IMR-90 (cell line): ENCODE data around the gene MGAT5B. TPM values are rescaled to one million over a fixed set of nuclear protein-coding genes. Genes with fewer than 3 reads are reported as not detected.

Source experiments
- ATAC-seq: fragments of 200-7000 bp; cut with Tn5 transposase; 2 replicates; pipeline ENCODE4 v1.9.1; 2020; ENCODE audit warnings: low read depth, mild to moderate bottlenecking, moderate library complexity
- BruUV-seq: library from RNA; stranded (reverse); fragments of 400-500 nt; replicated peaks from 2 replicates; lab custom pipeline; 2021; lab: Mats Ljungman, UMichigan
- CTCF ChIA-PET: fragments of 300-600 bp; formaldehyde crosslinking; extraction: SDS; loops from one replicate; lab custom pipeline; 2021; ENCODE audit warnings: antibody characterized with exemption; lab: Yijun Ruan, JAX
- POLR2A ChIA-PET: fragments of 300-600 bp; sonication (Branson Sonifier 250); formaldehyde crosslinking; loops from one replicate; lab custom pipeline; 2022; ENCODE audit warnings: antibody characterized with exemption; ENCODE audit not compliant: unreplicated experiment; lab: Charles Lee
- DNase-seq: peaks from one replicate; pipeline ENCODE4 v3.0.0; 2013
- H2AFZ ChIP-seq: replicated peaks from 2 replicates; pipeline ENCODE3; 2013; ENCODE audit warnings: low read length, mild to moderate bottlenecking; ENCODE audit not compliant: poor library complexity
- H2AK5ac ChIP-seq: 2 replicates; pipeline ENCODE4 v1.6.1; 2013; ENCODE audit warnings: low read depth, low read length, inconsistent platforms
- H2AK9ac ChIP-seq: replicated peaks from 2 replicates; pipeline ENCODE3; 2013; ENCODE audit warnings: mild to moderate bottlenecking, low read depth, low read length, moderate library complexity; ENCODE audit not compliant: poor library complexity
- H2BK120ac ChIP-seq: 2 replicates; pipeline ENCODE4 v1.6.1; 2013; ENCODE audit warnings: low read depth, low read length, inconsistent platforms
- H2BK15ac ChIP-seq: 3 replicates; pipeline ENCODE4 v1.6.1; 2013; ENCODE audit warnings: low read depth, low read length, inconsistent platforms
- H2BK20ac ChIP-seq: 2 replicates; pipeline ENCODE4 v1.6.1; 2013; ENCODE audit warnings: low read depth, mild to moderate bottlenecking, inconsistent platforms, low read length, moderate library complexity
- H2BK5ac ChIP-seq: 2 replicates; pipeline ENCODE4 v1.6.1; 2013; ENCODE audit warnings: mild to moderate bottlenecking, low read depth, low read length, inconsistent platforms; ENCODE audit not compliant: poor library complexity, severe bottlenecking
- H3K14ac ChIP-seq: replicated peaks from 2 replicates; pipeline ENCODE4 v1.6.1; 2013; ENCODE audit warnings: low read depth, low read length, inconsistent platforms
- H3K18ac ChIP-seq: 2 replicates; pipeline ENCODE4 v1.6.1; 2013; ENCODE audit warnings: low read depth, low read length, control low read depth
- H3K23ac ChIP-seq: 2 replicates; pipeline ENCODE4 v1.6.1; 2013; ENCODE audit warnings: low read depth, low read length, inconsistent platforms
- H3K27ac ChIP-seq: 2 replicates; pipeline ENCODE4 v1.5.1; 2013; ENCODE audit warnings: mild to moderate bottlenecking, control low read depth, low read length; ENCODE audit not compliant: insufficient read depth
- H3K27me3 ChIP-seq: 2 replicates; pipeline ENCODE4 v1.6.1; 2013; ENCODE audit warnings: low read length; ENCODE audit not compliant: control insufficient read depth, insufficient read depth
- H3K36me3 ChIP-seq: 2 replicates; pipeline ENCODE4 v1.6.1; 2013; ENCODE audit warnings: low read length, mixed read lengths; ENCODE audit not compliant: control insufficient read depth, insufficient read depth
- H3K4ac ChIP-seq: 2 replicates; pipeline ENCODE4 v1.6.1; 2013; ENCODE audit warnings: low read depth, low read length, inconsistent platforms
- H3K4me1 ChIP-seq: 2 replicates; pipeline ENCODE4 v1.6.1; 2013; ENCODE audit warnings: low read length, mixed read lengths; ENCODE audit not compliant: control insufficient read depth, insufficient read depth
- H3K4me2 ChIP-seq: 2 replicates; pipeline ENCODE4 v1.6.1; 2013; ENCODE audit warnings: low read depth, mild to moderate bottlenecking, control low read depth, low read length, moderate library complexity
- H3K4me3 ChIP-seq: 2 replicates; pipeline ENCODE4 v1.5.1; 2013; ENCODE audit warnings: low read depth, mild to moderate bottlenecking, control low read depth, low read length, moderate library complexity; ENCODE audit not compliant: insufficient read depth
- H3K56ac ChIP-seq: 2 replicates; pipeline ENCODE4 v1.6.1; 2013; ENCODE audit warnings: low read length, inconsistent platforms; ENCODE audit not compliant: insufficient read depth; ENCODE audit errors: extremely low read depth
- H3K79me1 ChIP-seq, 2 experiments: 2 replicates each; pipeline ENCODE4 v1.6.1; 2013; ENCODE audit warnings: low read length in 2 of 2, inconsistent platforms in 1 of 2, low read depth in 1 of 2
- H3K9ac ChIP-seq: 2 replicates; pipeline ENCODE4 v1.6.1; 2013; ENCODE audit warnings: low read depth, low read length, control low read depth
- H3K9me1 ChIP-seq: 2 replicates; pipeline ENCODE4 v1.6.1; 2013; ENCODE audit warnings: low read length, inconsistent platforms; ENCODE audit not compliant: insufficient read depth
- H3K9me3 ChIP-seq: 2 replicates; pipeline ENCODE4 v1.6.1; 2013; ENCODE audit warnings: low read length; ENCODE audit not compliant: control insufficient read depth, insufficient read depth
- H4K20me1 ChIP-seq: 2 replicates; pipeline ENCODE4 v1.6.1; 2013; ENCODE audit warnings: low read length, inconsistent platforms; ENCODE audit not compliant: insufficient read depth
- H4K5ac ChIP-seq: 2 replicates; pipeline ENCODE4 v1.6.1; 2013; ENCODE audit warnings: mild to moderate bottlenecking, low read depth, low read length, control low read depth
- H4K8ac ChIP-seq, 2 experiments: 2 replicates each; pipeline ENCODE4 v1.6.1; 2013; ENCODE audit warnings: low read depth in 2 of 2, low read length in 2 of 2, control low read depth in 1 of 2, inconsistent platforms in 1 of 2
- H4K91ac ChIP-seq: 2 replicates; pipeline ENCODE4 v1.6.1; 2013; ENCODE audit warnings: low read depth, low read length, inconsistent platforms; ENCODE audit not compliant: insufficient read depth
- CHD1 ChIP-seq: IDR thresholded peaks from 2 replicates; pipeline ENCODE4 v1.6.1; 2012; ENCODE audit warnings: low read depth, low read length, improper control_type of control experiment
- FOS ChIP-seq: fragments of 150-350 bp; IDR thresholded peaks from 2 replicates; pipeline ENCODE4 v1.6.1; 2016; ENCODE audit warnings: low read depth, low read length
- MXI1 ChIP-seq: IDR thresholded peaks from 2 replicates; pipeline ENCODE4 v1.6.1; 2012; ENCODE audit warnings: low read depth, mild to moderate bottlenecking, low read length, moderate library complexity, borderline replicate concordance
- NFE2L2 ChIP-seq: fragments of 150-350 bp; IDR thresholded peaks from 2 replicates; pipeline ENCODE4 v1.6.1; 2016; ENCODE audit warnings: low read depth, mild to moderate bottlenecking, low read length
- POLR2A ChIP-seq: IDR thresholded peaks from 2 replicates; pipeline ENCODE4 v1.6.1; 2012; ENCODE audit warnings: mild to moderate bottlenecking, low read depth, low read length
- RAD21 ChIP-seq: IDR thresholded peaks from 2 replicates; pipeline ENCODE4 v1.6.1; 2012; ENCODE audit warnings: low read length, improper control_type of control experiment
- RFX5 ChIP-seq: IDR thresholded peaks from 2 replicates; pipeline ENCODE4 v1.8.0; 2012; ENCODE audit warnings: low read depth, mild to moderate bottlenecking, low read length, moderate library complexity
- SMC3 ChIP-seq: fragments of 150-350 bp; IDR thresholded peaks from 2 replicates; pipeline ENCODE4 v1.6.1; 2016; ENCODE audit warnings: low read depth, mild to moderate bottlenecking, antibody characterized with exemption, low read length, moderate library complexity
- USF2 ChIP-seq: fragments of 150-350 bp; IDR thresholded peaks from 2 replicates; pipeline ENCODE4 v1.6.1; 2017; ENCODE audit warnings: mild to moderate bottlenecking, antibody characterized with exemption, low read length, low read depth
- WGBS, 2 experiments: methylation state at CpG; one replicate each; pipeline versions ENCODE4 v1.1.5 to v1.1.7; 2013; ENCODE audit warnings: missing lambda C conversion rate in 2 of 2; ENCODE audit not compliant: insufficient read length in 1 of 2; ENCODE audit errors: extremely low coverage in 2 of 2; 5-methylcytosine and 5-hydroxymethylcytosine counted together
- dilution Hi-C: fragments of 300-500 bp; cut with HindIII; formaldehyde crosslinking; loops from one replicate; pipeline ENCODE4 v1.14.3; 2018; ENCODE audit warnings: low sequenced_read_pairs; ENCODE audit not compliant: unreplicated experiment
- in situ Hi-C: fragments of 300-500 bp; cut with MboI; formaldehyde crosslinking; loops from 3 replicates; pipeline ENCODE4 v1.14.3; 2019; ENCODE audit warnings: low sequenced_read_pairs, inconsistent platforms, mixed read lengths
- intact Hi-C: fragments of 100-400 bp; cut with micrococcal nuclease; formaldehyde crosslinking; loops from 2 replicates; pipeline ENCODE4 v1.10.0; 2022
- polyA plus RNA-seq, 3 experiments: library from polyadenylated mRNA; depleted of rRNA; stranded (reverse); fragments of >200 nt; gene quantifications; 2 replicates each; pipeline ENCODE4 v1.2.3, GENCODE V29; 2012; ENCODE audit warnings: low replicate concordance in 1 of 3
- total RNA-seq: library from RNA; depleted of rRNA; stranded (reverse); fragments of >200 nt; gene quantifications from 2 replicates; pipeline ENCODE4 v1.2.3, GENCODE V29; 2012

Gene MGAT5B
- total and polyA plus RNA-seq, 2 of the 4 experiments (the other 2 are of a cell fraction): 0.54 to 2.0 TPM

DNA sequence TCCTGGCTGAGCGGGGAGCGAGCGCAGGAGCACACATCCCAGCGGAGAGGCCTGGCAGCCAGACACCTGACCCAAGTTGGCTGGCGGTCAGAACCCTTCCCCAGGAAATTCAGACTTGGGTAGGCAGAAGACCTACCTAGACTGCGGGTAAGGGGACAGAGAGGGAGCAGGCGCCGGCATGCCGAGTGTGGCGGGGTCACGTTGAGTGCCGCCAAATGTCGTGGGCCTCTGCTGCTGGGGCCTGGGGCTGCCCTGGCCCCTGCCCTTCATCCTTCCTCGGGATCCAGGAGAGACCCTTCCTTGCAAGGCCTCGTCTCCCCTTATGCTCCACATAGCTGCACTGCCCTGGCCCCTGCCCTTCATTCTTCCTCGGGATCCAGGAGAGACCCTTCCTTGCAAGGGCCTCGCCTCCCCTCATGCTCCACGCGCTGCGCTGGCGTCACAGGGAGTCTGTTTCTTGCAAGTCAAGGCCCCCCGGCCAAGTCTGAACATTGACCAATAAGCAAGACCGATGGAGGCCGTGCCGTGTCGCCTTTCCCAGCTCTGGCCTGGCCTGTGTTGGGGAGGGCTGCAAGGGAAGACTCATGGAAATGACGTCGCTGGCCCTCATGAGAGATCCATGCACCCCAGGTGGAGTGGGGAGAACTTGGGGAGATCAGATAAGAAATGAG, 47.8 kb downstream of the MGAT5B start:
- H2BK120ac ChIP-seq: no peak overlapping the region
- H3K9ac ChIP-seq: no peak overlapping the region
- no peak overlapping the region for H2BK15ac ChIP-seq
- no peak overlapping the region for H3K56ac ChIP-seq
- H4K91ac ChIP-seq: no peak overlapping the region
- no peak overlapping the region for H3K4ac ChIP-seq
- ChIA-PET CTCF (no interaction called here), POLR2A (no interaction called here)
- intact Hi-C loops: no loop called here
- no peak overlapping the region for H4K8ac ChIP-seq
- H3K27ac ChIP-seq: no peak overlapping the region
- no peaks in the 10 kb centered on the region for H3K9me3 ChIP-seq
- H2AFZ ChIP-seq: no peak overlapping the region
- H2BK5ac ChIP-seq: no peak overlapping the region
- no peak overlapping the region for H2AK5ac ChIP-seq
- no peak overlapping the region for H3K18ac ChIP-seq
- no peaks in the 10 kb centered on the region for H4K20me1 ChIP-seq
- in situ Hi-C loops: no loop called here
- H3K36me3 ChIP-seq: no peaks in the 10 kb centered on the region
- no peak overlapping the region for H3K4me2 ChIP-seq
- DNase-seq (no peak), ATAC-seq (no peak)
- no peaks in the 10 kb centered on the region for H3K4me1 ChIP-seq
- H3K4me3 ChIP-seq: no peak overlapping the region
- H3K79me1 ChIP-seq: no peaks in the 10 kb centered on the region
- no peak overlapping the region for H4K5ac ChIP-seq
- H3K27me3 ChIP-seq: peaks cover 31% of the 10 kb centered on the region
- TF ChIP-seq CHD1: no peak
- TF ChIP-seq FOS: no peak
- no peak for TF ChIP-seq NFE2L2
- TF ChIP-seq RFX5: no peak
- no peak for TF ChIP-seq SMC3
- no peak for TF ChIP-seq USF2
- TF ChIP-seq POLR2A: no peak
- TF ChIP-seq MXI1: no peak
- TF ChIP-seq RAD21: no peak
- H2AK9ac ChIP-seq: no peak overlapping the region
- H3K14ac ChIP-seq: no peak overlapping the region
- BruUV-seq: no TSS peak
- H3K9me1 ChIP-seq: no peaks in the 10 kb centered on the region
- H3K23ac ChIP-seq: no peak overlapping the region
- dilution Hi-C loops: no loop called here
- 78% methylated on average over 11 of the region's 28 CpGs; no CpG with 5 or more reads in 1 of the 2 experiments for WGBS, 2 experiments
- H2BK20ac ChIP-seq: no peak overlapping the region
